MM.1S (cell line): ENCODE results near the gene SAMD7.

Experiments used
- DNase-seq: peaks from one replicate; pipeline ENCODE4 v3.0.0-alpha.2; 2015
- H2AFZ ChIP-seq: fragments of 300-600 bp; sonication (generic); 2 replicates; pipeline ENCODE4 v1.6.0; 2016; ENCODE audit warnings: antibody characterized with exemption, low read length
- H3F3A ChIP-seq: fragments of 300-600 bp; sonication (generic); 2 replicates; pipeline ENCODE4 v1.6.1; 2016; ENCODE audit warnings: mild to moderate bottlenecking, antibody characterized with exemption, low read length, moderate library complexity, mixed read lengths; ENCODE audit not compliant: insufficient read depth
- H3K27ac ChIP-seq: fragments of 300-600 bp; sonication (generic); 2 replicates; pipeline ENCODE4 v1.5.1; 2016; ENCODE audit warnings: mild to moderate bottlenecking, low read length
- H3K27me3 ChIP-seq: fragments of 300-600 bp; sonication (generic); replicated peaks from 2 replicates; pipeline ENCODE4 v1.6.0; 2016; ENCODE audit warnings: low read length; ENCODE audit not compliant: insufficient read depth
- H3K36me3 ChIP-seq: fragments of 300-600 bp; sonication (generic); replicated peaks from 2 replicates; pipeline ENCODE4 v1.6.1; 2016; ENCODE audit warnings: mild to moderate bottlenecking, low read length, mixed read lengths; ENCODE audit not compliant: insufficient read depth
- H3K4me1 ChIP-seq: fragments of 300-600 bp; sonication (generic); 2 replicates; pipeline ENCODE4 v1.6.1; 2016; ENCODE audit warnings: low read length, mixed read lengths
- H3K4me2 ChIP-seq: fragments of 300-600 bp; sonication (generic); 2 replicates; pipeline ENCODE4 v1.6.0; 2016; ENCODE audit warnings: low read depth, low read length
- H3K4me3 ChIP-seq: fragments of 300-600 bp; sonication (generic); 2 replicates; pipeline ENCODE4 v1.5.1; 2016; ENCODE audit warnings: low read length, mixed read lengths
- H3K79me2 ChIP-seq: fragments of 300-600 bp; sonication (generic); 2 replicates; pipeline ENCODE4 v1.6.1; 2016; ENCODE audit warnings: mixed run types, low read length, mixed read lengths
- H3K9ac ChIP-seq: fragments of 300-600 bp; sonication (generic); 2 replicates; pipeline ENCODE4 v1.6.1; 2016; ENCODE audit warnings: low read length, mixed read lengths
- H3K9me2 ChIP-seq: fragments of 300-600 bp; sonication (generic); replicated peaks from 2 replicates; pipeline ENCODE4 v1.6.1; 2016; ENCODE audit warnings: mild to moderate bottlenecking, low read length, mixed read lengths; ENCODE audit not compliant: insufficient read depth
- H3K9me3 ChIP-seq: fragments of 300-600 bp; sonication (generic); replicated peaks from 2 replicates; pipeline ENCODE4 v1.6.1; 2016; ENCODE audit warnings: mild to moderate bottlenecking, low read length, mixed read lengths; ENCODE audit not compliant: insufficient read depth
- H4K20me1 ChIP-seq: fragments of 300-600 bp; sonication (generic); 2 replicates; pipeline ENCODE4 v1.6.1; 2016; ENCODE audit warnings: mild to moderate bottlenecking, low read length, moderate library complexity, mixed read lengths; ENCODE audit not compliant: insufficient read depth
- CTCF ChIP-seq: fragments of 300-600 bp; sonication (generic); IDR thresholded peaks from 2 replicates; pipeline ENCODE4 v1.5.1; 2016; ENCODE audit warnings: antibody characterized with exemption, low read length, mixed read lengths
- EZH2 ChIP-seq: fragments of 300-600 bp; sonication (generic); optimal IDR thresholded peaks from 2 replicates; pipeline ENCODE3; 2017; ENCODE audit warnings: low read depth, mild to moderate bottlenecking, antibody characterized with exemption, low read length, mixed read lengths
- EZH2phosphoT487 ChIP-seq: fragments of 300-600 bp; sonication (generic); IDR thresholded peaks from 2 replicates; pipeline ENCODE4 v1.6.1; 2018; ENCODE audit warnings: antibody characterized with exemption, low read length

Gene SAMD7

GRCh38 chr3:169970847-169971246 lies 59.5 kb downstream of the SAMD7 start:
- H4K20me1 ChIP-seq = peaks cover 35% of the 10 kb centered on the region
- no peak overlapping the region for H3K4me3 ChIP-seq
- no peaks in the 10 kb centered on the region for H3K27me3 ChIP-seq
- H3K9me3 ChIP-seq = no peaks in the 10 kb centered on the region
- no peak overlapping the region for H2AFZ ChIP-seq
- DNase-seq = no peak
- H3K36me3 ChIP-seq = peaks cover 5% of the 10 kb centered on the region; the same call in 1 of the 2 replicates
- H3K9me2 ChIP-seq = no peaks in the 10 kb centered on the region
- no peak overlapping the region for H3K27ac ChIP-seq
- H3K4me2 ChIP-seq = no peak overlapping the region
- TF ChIP-seq EZH2 (no peak), CTCF (no peak), EZH2phosphoT487 (no peak)
- peaks cover 33% of the 10 kb centered on the region for H3K4me1 ChIP-seq
- H3F3A ChIP-seq = peaks cover 15% of the 10 kb centered on the region
- H3K9ac ChIP-seq = no peak overlapping the region
- peaks cover 100% of the 10 kb centered on the region for H3K79me2 ChIP-seq

DNA sequence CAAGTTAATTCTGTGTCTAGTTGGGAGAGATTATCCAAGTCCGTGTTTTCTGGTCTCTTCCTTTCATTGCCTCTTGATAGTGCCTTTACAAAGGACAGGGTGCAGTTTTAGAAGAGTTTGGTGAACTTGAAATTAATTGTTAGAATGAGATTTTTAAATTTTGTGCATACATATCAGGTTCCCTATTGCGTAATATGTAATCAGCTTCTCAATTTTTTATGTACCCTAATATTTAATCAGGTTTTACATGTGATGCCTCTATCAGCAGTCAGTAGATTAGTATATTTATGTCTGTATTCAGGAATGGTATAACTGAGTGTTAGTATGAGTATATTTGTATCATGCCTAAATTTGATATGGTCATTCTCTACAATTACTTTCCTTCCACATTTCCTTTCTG lies 60.1 kb downstream of the SAMD7 start:
- no peak for TF ChIP-seq EZH2phosphoT487
- no peak for TF ChIP-seq CTCF
- no peak for TF ChIP-seq EZH2
- no peak overlapping the region for H3K27ac ChIP-seq
- H3K9me3 ChIP-seq = no peaks in the 10 kb centered on the region
- no peaks in the 10 kb centered on the region for H3K9me2 ChIP-seq
- DNase-seq = no peak
- H3K4me2 ChIP-seq = no peak overlapping the region
- no peak overlapping the region for H3K9ac ChIP-seq
- no peak overlapping the region for H3K4me3 ChIP-seq
- no peaks in the 10 kb centered on the region for H3K27me3 ChIP-seq
- peaks cover 8% of the 10 kb centered on the region; the same call in 1 of the 2 replicates for H3F3A ChIP-seq
- H4K20me1 ChIP-seq = peaks cover 35% of the 10 kb centered on the region
- no peak overlapping the region for H2AFZ ChIP-seq
- peaks cover 100% of the 10 kb centered on the region for H3K79me2 ChIP-seq
- H3K36me3 ChIP-seq = peaks cover 12% of the 10 kb centered on the region; the same call in 1 of the 2 replicates
- H3K4me1 ChIP-seq = peaks cover 30% of the 10 kb centered on the region

DNA sequence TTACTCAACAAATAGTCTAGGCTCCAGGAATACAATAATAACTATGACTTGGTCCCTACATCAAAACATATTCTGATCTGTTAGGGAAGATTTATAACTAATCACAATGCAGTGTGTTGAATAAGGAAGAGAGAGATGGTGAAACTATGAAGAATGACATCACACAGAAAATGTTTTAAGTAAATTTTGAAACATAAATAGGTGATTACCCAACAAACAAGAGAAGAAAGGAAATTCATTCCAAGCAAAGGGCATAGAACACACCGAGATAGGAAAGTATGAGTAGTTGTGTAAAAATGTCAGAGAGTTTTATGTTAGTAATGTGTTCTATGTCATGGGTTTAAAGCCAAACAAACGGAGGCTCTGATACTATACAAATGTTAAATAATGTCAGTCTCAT lies 68.7 kb downstream of the SAMD7 start:
- H3K36me3 ChIP-seq = peaks cover 46% of the 10 kb centered on the region
- no peak overlapping the region for H3K9ac ChIP-seq
- no peaks in the 10 kb centered on the region for H3F3A ChIP-seq
- no peaks in the 10 kb centered on the region for H3K4me1 ChIP-seq
- H3K9me2 ChIP-seq = no peaks in the 10 kb centered on the region
- H3K79me2 ChIP-seq = peaks cover 36% of the 10 kb centered on the region
- H2AFZ ChIP-seq = no peak overlapping the region
- TF ChIP-seq EZH2 = no peak
- TF ChIP-seq CTCF = no peak
- TF ChIP-seq EZH2phosphoT487 = no peak
- no peak overlapping the region for H3K4me3 ChIP-seq
- no peak overlapping the region for H3K27ac ChIP-seq
- no peaks in the 10 kb centered on the region for H3K27me3 ChIP-seq
- no peaks in the 10 kb centered on the region for H3K9me3 ChIP-seq
- H4K20me1 ChIP-seq = no peaks in the 10 kb centered on the region; the same call in 1 of the 2 replicates
- no peak for DNase-seq
- no peak overlapping the region for H3K4me2 ChIP-seq
